Measurements from ENCODE around the gene ATPAF2. TPM values are rescaled to one million over a fixed set of nuclear protein-coding genes. Genes with fewer than 3 reads are reported as not detected.

Gene ATPAF2
- total and polyA plus RNA-seq, 4 donors: 17.7 to 32.9 (median 23.3) TPM

- no peak for ATAC-seq (ENCODE audit: insufficient read depth, low FRiP score)
- Histone ChIP-seq H3K27ac (ENCODE audit: low read depth in 1 of 2, low read length in 1 of 2) (no peak overlapping the region), H3K4me3 (no peak overlapping the region), H3K27me3 (ENCODE audit: control insufficient read depth in 3 of 3, insufficient read depth in 3 of 3, low read length in 2 of 3) (no peaks in the 10 kb centered on the region), H3K4me1 (ENCODE audit: control insufficient read depth in 5 of 5, insufficient read depth in 5 of 5, low read length in 5 of 5) (peaks cover 0 to 7% (median 0%) of the 10 kb centered on the region in 5 donors), H3K9ac (ENCODE audit: insufficient read depth in 1 of 2, low read length in 2 of 2) (no peak overlapping the region), H3K9me3 (ENCODE audit: control insufficient read depth in 4 of 4, insufficient read depth in 3 of 4, low read length in 3 of 4) (no peaks in the 10 kb centered on the region), H3K36me3 (ENCODE audit: control insufficient read depth in 4 of 4, insufficient read depth in 4 of 4, low read length in 4 of 4) (peaks cover 0 to 3% (median 2%) of the 10 kb centered on the region in 4 donors)
- no peak for DNase-seq
- 91 to 96% methylated on average over 9 of the region's 9 CpGs for WGBS, 2 donors
- no peak for TF ChIP-seq CTCF (IDR thresholded peaks at IDR 0.05; ENCODE audit: control extremely low read depth, extremely low read depth)
Observed at GRCh38 chr17:17981330-17981729, 57.6 kb downstream of the ATPAF2 start.

GRCh38 chr17:17979778-17980177, 59.2 kb downstream of the ATPAF2 start:
- Histone ChIP-seq H3K9ac (ENCODE audit: insufficient read depth in 1 of 2, low read length in 2 of 2) (no peak overlapping the region), H3K9me3 (ENCODE audit: control insufficient read depth in 4 of 4, insufficient read depth in 3 of 4, low read length in 3 of 4) (no peaks in the 10 kb centered on the region), H3K4me3 (no peak overlapping the region), H3K27me3 (ENCODE audit: control insufficient read depth in 3 of 3, insufficient read depth in 3 of 3, low read length in 2 of 3) (no peaks in the 10 kb centered on the region), H3K36me3 (ENCODE audit: control insufficient read depth in 4 of 4, insufficient read depth in 4 of 4, low read length in 4 of 4) (peaks cover 0 to 2% (median under 1%) of the 10 kb centered on the region in 4 donors), H3K4me1 (ENCODE audit: control insufficient read depth in 5 of 5, insufficient read depth in 5 of 5, low read length in 5 of 5) (peaks cover 0 to 7% (median 0%) of the 10 kb centered on the region in 5 donors), H3K27ac (ENCODE audit: low read depth in 1 of 2, low read length in 1 of 2) (no peak overlapping the region)
- ATAC-seq (ENCODE audit: insufficient read depth, low FRiP score) (no peak), DNase-seq (no peak)
- TF ChIP-seq CTCF (IDR thresholded peaks at IDR 0.05; ENCODE audit: control extremely low read depth, extremely low read depth): no peak
- WGBS, 2 donors: 82 to 92% methylated on average over 3 of the region's 3 CpGs

GRCh38 chr17:17978481-17979424, 60.2 kb downstream of the ATPAF2 start:
- H3K36me3 ChIP-seq (ENCODE audit: control insufficient read depth in 4 of 4, insufficient read depth in 4 of 4, low read length in 4 of 4): peaks cover 0 to 3% (median 0%) of the 10 kb centered on the region in 4 donors
- DNase-seq (no peak), ATAC-seq (ENCODE audit: insufficient read depth, low FRiP score) (no peak)
- no peak for TF ChIP-seq CTCF (IDR thresholded peaks at IDR 0.05; ENCODE audit: control extremely low read depth, extremely low read depth)
- H3K27ac ChIP-seq (ENCODE audit: low read depth in 1 of 2, low read length in 1 of 2): no peak overlapping the region
- H3K4me1 ChIP-seq (ENCODE audit: control insufficient read depth in 5 of 5, insufficient read depth in 5 of 5, low read length in 5 of 5): peaks cover 0 to 7% (median 0%) of the 10 kb centered on the region in 5 donors
- H3K27me3 ChIP-seq (ENCODE audit: control insufficient read depth in 3 of 3, insufficient read depth in 3 of 3, low read length in 2 of 3): no peaks in the 10 kb centered on the region
- no peaks in the 10 kb centered on the region for H3K9me3 ChIP-seq (ENCODE audit: control insufficient read depth in 4 of 4, insufficient read depth in 3 of 4, low read length in 3 of 4)
- WGBS, 2 donors: 82 to 87% methylated on average over 14 of the region's 14 CpGs
- H3K9ac ChIP-seq (ENCODE audit: insufficient read depth in 1 of 2, low read length in 2 of 2): no peak overlapping the region
- no peak overlapping the region for H3K4me3 ChIP-seq
